ENCODE data around the gene FAF1. TPM values are rescaled to one million over a fixed set of nuclear protein-coding genes. Genes with fewer than 3 reads are reported as not detected.

FAF1 gene
- total RNA-seq, 2 experiments from 2014 or later, result 43.5 to 44.0 TPM

GRCh38 chr1:50702395-50702794 is 257.7 kb downstream of the FAF1 start:
- H3K9me3 Mint-ChIP-seq, result no peaks in the 10 kb centered on the region
- no peaks in the 10 kb centered on the region for H3K9me3 ChIP-seq (ENCODE audit: control insufficient read depth in 1 of 2, insufficient read depth in 1 of 2, low read length in 2 of 2)
- H3K4me3 Mint-ChIP-seq, result no peak overlapping the region
- no peaks in the 10 kb centered on the region for H3K36me3 ChIP-seq (ENCODE audit: insufficient read depth, low read length)
- H3K4me1 ChIP-seq (ENCODE audit: insufficient read depth, low read length), result no peaks in the 10 kb centered on the region
- intact Hi-C loops (cut with DNase I, micrococcal nuclease), result no loop called here
- TF ChIP-seq, protein P1, sequence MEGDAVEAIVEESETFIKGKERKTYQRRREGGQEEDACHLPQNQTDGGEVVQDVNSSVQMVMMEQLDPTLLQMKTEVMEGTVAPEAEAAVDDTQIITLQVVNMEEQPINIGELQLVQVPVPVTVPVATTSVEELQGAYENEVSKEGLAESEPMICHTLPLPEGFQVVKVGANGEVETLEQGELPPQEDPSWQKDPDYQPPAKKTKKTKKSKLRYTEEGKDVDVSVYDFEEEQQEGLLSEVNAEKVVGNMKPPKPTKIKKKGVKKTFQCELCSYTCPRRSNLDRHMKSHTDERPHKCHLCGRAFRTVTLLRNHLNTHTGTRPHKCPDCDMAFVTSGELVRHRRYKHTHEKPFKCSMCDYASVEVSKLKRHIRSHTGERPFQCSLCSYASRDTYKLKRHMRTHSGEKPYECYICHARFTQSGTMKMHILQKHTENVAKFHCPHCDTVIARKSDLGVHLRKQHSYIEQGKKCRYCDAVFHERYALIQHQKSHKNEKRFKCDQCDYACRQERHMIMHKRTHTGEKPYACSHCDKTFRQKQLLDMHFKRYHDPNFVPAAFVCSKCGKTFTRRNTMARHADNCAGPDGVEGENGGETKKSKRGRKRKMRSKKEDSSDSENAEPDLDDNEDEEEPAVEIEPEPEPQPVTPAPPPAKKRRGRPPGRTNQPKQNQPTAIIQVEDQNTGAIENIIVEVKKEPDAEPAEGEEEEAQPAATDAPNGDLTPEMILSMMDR (IDR thresholded peaks at IDR 0.05), result no peak
- no peaks in the 10 kb centered on the region for H3K27me3 Mint-ChIP-seq
- POLR2A ChIA-PET, result no interaction called here
- H3K4me1 Mint-ChIP-seq (ENCODE audit: low read depth), result peaks cover 4% of the 10 kb centered on the region
- DNase-seq (no peak), ATAC-seq (ENCODE audit: poor library complexity) (no peak)
- no peak overlapping the region for H3K27ac Mint-ChIP-seq
- H3K27ac ChIP-seq (ENCODE audit: low read depth in 1 of 2, low read length in 2 of 2), result no peak overlapping the region
- H3K27me3 ChIP-seq (ENCODE audit: control insufficient read depth in 1 of 2, insufficient read depth in 2 of 2, low read length in 2 of 2), result no peaks in the 10 kb centered on the region
- no peak overlapping the region for H3K4me3 ChIP-seq (ENCODE audit: low read length)
- CTCF ChIA-PET, result no interaction called here
- H3K36me3 Mint-ChIP-seq (ENCODE audit: low read depth), result peaks cover 5% of the 10 kb centered on the region

DNA sequence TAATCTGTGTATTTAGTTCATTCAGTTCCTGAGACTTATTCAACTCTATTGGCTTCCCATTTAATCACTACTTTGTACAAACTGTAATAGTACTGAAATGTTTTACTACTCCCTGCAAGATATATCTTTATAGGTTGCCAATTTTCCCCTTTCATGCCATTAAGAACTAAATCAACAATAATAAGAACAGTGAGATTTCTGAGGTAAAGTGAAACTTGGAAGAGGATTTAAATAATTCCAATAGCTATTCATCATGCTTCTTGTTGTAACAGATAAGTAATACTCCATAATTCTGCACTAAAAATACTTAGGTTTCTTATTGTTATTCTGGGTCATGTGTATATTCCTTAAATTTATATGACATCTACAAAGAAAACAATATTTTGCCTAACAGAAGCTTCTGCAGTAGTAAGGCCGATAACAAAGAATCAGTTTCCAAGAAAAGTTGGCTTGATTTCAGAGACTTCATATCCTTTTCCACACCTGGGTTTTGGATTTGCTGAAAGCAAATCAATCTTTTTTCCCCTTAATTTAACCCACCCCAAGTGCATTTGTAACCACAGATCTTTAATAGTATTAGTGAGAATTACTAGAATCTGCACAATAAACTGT is 258.3 kb downstream of the FAF1 start:
- Mint-ChIP-seq H3K4me3 (no peak overlapping the region), H3K27ac (no peak overlapping the region), H3K9me3 (no peaks in the 10 kb centered on the region), H3K4me1 (ENCODE audit: low read depth) (peaks cover 4% of the 10 kb centered on the region), H3K27me3 (no peaks in the 10 kb centered on the region), H3K36me3 (ENCODE audit: low read depth) (peaks cover 5% of the 10 kb centered on the region)
- Histone ChIP-seq H3K4me1 (ENCODE audit: insufficient read depth, low read length) (no peaks in the 10 kb centered on the region), H3K27me3 (ENCODE audit: control insufficient read depth in 1 of 2, insufficient read depth in 2 of 2, low read length in 2 of 2) (no peaks in the 10 kb centered on the region), H3K9me3 (ENCODE audit: control insufficient read depth in 1 of 2, insufficient read depth in 1 of 2, low read length in 2 of 2) (no peaks in the 10 kb centered on the region), H3K36me3 (ENCODE audit: insufficient read depth, low read length) (no peaks in the 10 kb centered on the region), H3K4me3 (ENCODE audit: low read length) (no peak overlapping the region), H3K27ac (ENCODE audit: low read depth in 1 of 2, low read length in 2 of 2) (no peak overlapping the region)
- ChIA-PET POLR2A (no interaction called here), CTCF (no interaction called here)
- intact Hi-C loops (cut with DNase I, micrococcal nuclease), result no loop called here
- TF ChIP-seq, protein P1 (IDR thresholded peaks at IDR 0.05), result no peak
- ATAC-seq (ENCODE audit: poor library complexity), result no peak
- DNase-seq, result no peak

DNA sequence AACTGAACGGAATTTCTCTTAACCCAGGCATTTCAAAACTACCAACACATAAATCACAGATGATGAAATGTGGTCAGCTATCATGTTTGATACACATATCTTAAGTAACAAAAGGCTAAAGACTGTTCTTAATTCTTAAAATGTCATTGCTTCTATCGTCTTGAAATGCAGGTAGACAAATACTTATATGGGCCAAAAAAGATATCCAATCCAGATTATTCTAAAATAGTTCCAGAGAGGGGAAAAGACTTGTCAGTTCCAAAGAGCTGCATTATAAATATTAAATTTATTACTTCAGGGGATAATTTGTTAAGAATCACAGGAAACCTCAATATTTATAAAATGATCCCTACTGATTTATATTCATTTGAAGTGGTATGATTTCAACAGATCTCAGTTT is 259.4 kb downstream of the FAF1 start:
- intact Hi-C loops (cut with DNase I, micrococcal nuclease), result no loop called here
- H3K27me3 ChIP-seq (ENCODE audit: control insufficient read depth in 1 of 2, insufficient read depth in 2 of 2, low read length in 2 of 2), result no peaks in the 10 kb centered on the region
- H3K4me3 ChIP-seq (ENCODE audit: low read length), result no peak overlapping the region
- no peak for DNase-seq
- no peaks in the 10 kb centered on the region for H3K4me1 ChIP-seq (ENCODE audit: insufficient read depth, low read length)
- H3K9me3 ChIP-seq (ENCODE audit: control insufficient read depth in 1 of 2, insufficient read depth in 1 of 2, low read length in 2 of 2), result no peaks in the 10 kb centered on the region
- Mint-ChIP-seq H3K9me3 (no peaks in the 10 kb centered on the region), H3K36me3 (ENCODE audit: low read depth) (peaks cover 5% of the 10 kb centered on the region), H3K4me3 (no peak overlapping the region), H3K27me3 (no peaks in the 10 kb centered on the region), H3K27ac (no peak overlapping the region), H3K4me1 (ENCODE audit: low read depth) (peaks cover 4% of the 10 kb centered on the region)
- no peak for ATAC-seq (ENCODE audit: poor library complexity)
- TF ChIP-seq, protein P1 (IDR thresholded peaks at IDR 0.05), result no peak
- POLR2A ChIA-PET, result no interaction called here
- CTCF ChIA-PET, result no interaction called here
- no peaks in the 10 kb centered on the region for H3K36me3 ChIP-seq (ENCODE audit: insufficient read depth, low read length)
- no peak overlapping the region for H3K27ac ChIP-seq (ENCODE audit: low read depth in 1 of 2, low read length in 2 of 2)
